SU-DHL-6 (cell line): ENCODE measurements around the gene TRIB2.

Experiments
- CTCF ChIP-seq: fragments of 200-600 bp; sonication (generic); IDR thresholded peaks from one replicate; pipeline ENCODE4 v1.5.1; 2017; ENCODE audit warnings: antibody characterized with exemption, mild to moderate bottlenecking, low read length, moderate library complexity; ENCODE audit not compliant: insufficient read depth, poor library complexity, severe bottlenecking
- EZH2phosphoT487 ChIP-seq: fragments of 200-600 bp; sonication (generic), shearing (Covaris generic); conservative IDR thresholded peaks from 2 replicates; pipeline ENCODE4 v1.6.1; 2018; ENCODE audit warnings: mild to moderate bottlenecking, antibody characterized with exemption, low read length, moderate library complexity, mixed read lengths

- no peak for TF ChIP-seq CTCF
- TF ChIP-seq EZH2phosphoT487, result no peak
Observed at GRCh38 chr2:12732651-12733050, 15.9 kb downstream of the TRIB2 start.
